Fibroblast of lung (primary cell): ENCODE measurements around the gene RABGAP1.

Experiments
- CTCF ChIP-seq, 2 donors: IDR thresholded peaks in 1 of 2; conservative IDR thresholded peaks in 1 of 2; 1 replicate in 1 of 2; 2 replicates in 1 of 2; pipeline ENCODE4 v1.5.1; 2011 to 2012; ENCODE audit warnings: low read length in 2 of 2, control low read depth in 1 of 2, inconsistent platforms in 1 of 2, low read depth in 1 of 2, mild to moderate bottlenecking in 1 of 2
- EZH2 ChIP-seq: IDR thresholded peaks from 2 replicates; pipeline ENCODE4 v1.5.1; 2012; ENCODE audit warnings: low read length, control low read depth, mild to moderate bottlenecking; ENCODE audit errors: missing control alignments

GRCh38 chr9:123053046-123053445 lies 112.2 kb downstream of the RABGAP1 start:
- TF ChIP-seq CTCF (conservative IDR thresholded peaks at IDR 0.05 in 1 of 2, IDR thresholded peaks at IDR 0.05 in 1 of 2; ENCODE audit: low read depth in 1 of 2, low read length in 2 of 2) (no peak), EZH2 (no peak)
